GM08714 (cell line): ENCODE measurements around the gene LARP6.
"Not testable (repeated sequence)": the region's sequence is repeated elsewhere in the genome, so short reads cannot be mapped to it uniquely, and the experiment has no call there.

Source experiments
- H3K4me3 ChIP-seq: fragments of 200-500 bp; sonication (Bioruptor generic); 2 replicates; pipeline ENCODE4 v1.5.1; 2014; ENCODE audit warnings: mild to moderate bottlenecking, low read length, inconsistent platforms
- ZNF274 ChIP-seq: IDR thresholded peaks from 2 replicates; pipeline ENCODE4 v1.6.1; 2012; ENCODE audit warnings: mild to moderate bottlenecking, low read depth, low read length

LARP6 gene

DNA sequence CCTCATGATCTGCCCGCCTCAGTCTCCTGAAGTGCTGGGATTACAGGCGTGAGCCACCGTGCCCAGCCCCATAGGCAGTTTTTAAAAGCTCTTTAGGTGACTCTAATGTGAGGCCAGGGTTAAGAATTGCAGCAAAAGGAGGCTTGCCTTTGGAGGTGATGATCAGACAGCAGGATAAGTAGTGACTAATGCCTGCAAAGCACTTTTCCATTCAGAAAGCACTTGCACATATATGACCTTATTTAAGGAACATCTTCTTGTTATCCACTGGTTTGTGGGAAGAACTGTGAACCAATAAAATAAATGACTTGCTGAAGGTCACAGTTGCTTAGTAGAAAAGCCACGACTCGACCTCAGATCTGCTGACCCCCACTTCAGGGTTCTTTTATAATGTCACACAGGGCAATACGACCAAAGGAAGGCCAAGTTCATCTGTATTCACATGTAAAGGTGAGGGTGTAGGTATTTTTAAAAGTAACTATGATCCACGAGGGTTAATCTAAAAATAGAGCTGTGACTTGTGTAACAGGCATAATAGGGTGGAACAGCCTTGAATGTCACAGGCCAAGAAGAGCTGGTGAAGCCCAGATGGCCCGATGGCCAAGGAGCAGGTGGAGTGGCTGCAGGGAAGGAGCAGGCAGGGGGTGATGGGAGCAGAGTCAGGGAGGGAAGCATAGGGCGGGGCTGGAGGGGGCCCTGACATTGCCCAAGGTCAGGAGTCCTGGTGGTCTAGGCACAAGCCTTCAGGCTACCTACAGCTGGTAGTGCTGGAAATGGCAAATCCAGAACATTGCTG is 24.4 kb downstream of the LARP6 start:
- no peak for TF ChIP-seq ZNF274

DNA sequence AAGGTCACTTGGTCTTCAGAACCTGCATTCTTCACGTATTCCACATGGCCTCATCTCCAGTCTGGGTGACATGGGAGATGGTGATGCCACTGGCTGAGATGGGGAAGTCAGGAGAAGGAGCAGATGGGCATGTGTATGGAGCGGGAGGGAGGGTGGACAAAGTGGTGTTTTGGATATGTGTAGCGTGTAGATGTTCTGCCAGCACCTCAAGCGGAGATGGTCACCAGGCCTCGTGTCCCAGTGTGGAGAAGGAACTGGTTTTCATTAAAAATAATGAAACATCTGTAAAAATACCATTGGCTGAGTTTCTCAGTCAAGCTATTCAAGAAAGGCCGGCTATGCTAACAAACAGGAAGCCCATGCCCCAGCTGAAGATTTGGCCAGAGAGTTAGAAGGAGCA is 26.2 kb downstream of the LARP6 start:
- TF ChIP-seq ZNF274, result no peak
- H3K4me3 ChIP-seq, result no peak overlapping the region

More for the DNA sequence above, 24.4 kb downstream of the LARP6 start:
- no peak overlapping the region for H3K4me3 ChIP-seq

GRCh38 chr15:70826634-70827033 is 27.3 kb downstream of the LARP6 start:
- TF ChIP-seq ZNF274, result no peak

DNA sequence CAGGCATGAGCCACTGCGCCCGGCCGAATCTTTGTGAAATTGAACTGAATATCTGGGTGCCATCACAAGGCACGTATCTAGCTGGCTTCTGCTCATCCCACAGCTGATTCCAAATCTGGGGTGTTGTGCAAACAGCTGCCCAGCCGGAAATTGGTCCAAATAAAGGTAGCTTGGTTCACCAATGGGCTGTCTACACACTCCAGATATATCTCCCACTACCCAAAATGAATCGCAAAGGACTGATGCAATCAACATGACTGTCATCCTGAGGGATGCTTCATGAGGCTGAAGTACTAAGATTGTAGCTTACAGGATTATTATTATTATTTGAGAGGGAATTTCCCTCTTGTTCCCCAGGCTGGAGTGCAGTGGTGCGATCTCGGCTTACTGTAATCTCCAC is 28.1 kb downstream of the LARP6 start:
- no peak overlapping the region for H3K4me3 ChIP-seq
- no peak for TF ChIP-seq ZNF274

More at GRCh38 chr15:70826634-70827033, 27.3 kb downstream of the LARP6 start:
- H3K4me3 ChIP-seq, result no peak overlapping the region

- no peak for TF ChIP-seq ZNF274
- no peak overlapping the region for H3K4me3 ChIP-seq
Measured at GRCh38 chr15:70823196-70823595, 30.8 kb downstream of the LARP6 start.

DNA sequence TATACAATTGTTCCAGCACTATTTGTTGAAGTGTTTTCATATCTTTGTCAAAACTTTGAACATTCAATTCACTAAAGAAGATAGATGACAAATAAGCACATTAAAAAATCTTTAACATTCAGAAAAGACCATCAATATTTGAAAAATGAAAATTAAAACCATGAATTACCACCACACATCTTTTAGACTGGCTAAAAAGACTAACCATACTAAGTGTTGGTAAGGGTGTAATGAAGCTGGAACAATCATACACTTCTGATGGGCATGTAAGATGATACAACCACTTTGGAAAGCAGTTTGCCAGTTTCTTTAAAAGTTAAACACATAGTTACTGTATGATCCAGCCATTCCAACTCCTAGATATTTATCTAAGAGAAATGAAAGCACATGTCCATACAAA is 33.7 kb downstream of the LARP6 start:
- TF ChIP-seq ZNF274, result no peak
- no peak overlapping the region for H3K4me3 ChIP-seq

GRCh38 chr15:70818580-70818979 is 35.4 kb downstream of the LARP6 start:
- TF ChIP-seq ZNF274, result no peak
- H3K4me3 ChIP-seq, result no peak overlapping the region

- TF ChIP-seq ZNF274, result no peak
- no peak overlapping the region for H3K4me3 ChIP-seq
Measured at GRCh38 chr15:70817266-70817665, 36.7 kb downstream of the LARP6 start.

- no peak overlapping the region for H3K4me3 ChIP-seq
- no peak for TF ChIP-seq ZNF274
Measured at GRCh38 chr15:70815604-70816003, 38.4 kb downstream of the LARP6 start.

GRCh38 chr15:70815011-70815410 is 38.9 kb downstream of the LARP6 start:
- H3K4me3 ChIP-seq, result not testable (repeated sequence)

DNA sequence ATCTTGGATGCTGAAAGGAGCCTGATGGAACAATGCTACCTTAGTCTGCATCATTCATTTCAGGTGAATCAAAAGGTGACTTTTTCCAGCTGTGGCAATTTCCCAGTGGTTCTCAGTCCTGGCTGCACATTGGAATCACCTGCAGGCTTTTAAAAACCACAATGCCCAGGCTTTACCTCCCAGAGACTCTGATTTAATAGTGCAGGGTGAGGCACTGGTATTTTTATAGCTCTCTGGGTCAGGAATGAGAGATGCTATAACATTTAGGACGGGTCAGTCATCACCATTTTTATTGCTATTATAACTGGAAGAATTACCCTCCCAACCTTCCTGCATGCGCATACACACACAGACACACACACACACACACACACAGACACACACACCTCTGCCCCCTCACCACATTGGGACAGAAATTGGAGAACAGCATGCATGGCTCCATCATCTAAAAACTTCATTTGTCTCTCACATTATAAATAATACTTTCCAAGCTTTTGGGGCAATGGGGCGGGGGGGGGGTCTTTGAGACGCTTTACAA is 41.1 kb downstream of the LARP6 start:
- H3K4me3 ChIP-seq, result no peak overlapping the region
- no peak for TF ChIP-seq ZNF274

- no peak for TF ChIP-seq ZNF274
- H3K4me3 ChIP-seq, result no peak overlapping the region
Measured at GRCh38 chr15:70810916-70811578, 42.9 kb downstream of the LARP6 start.

DNA sequence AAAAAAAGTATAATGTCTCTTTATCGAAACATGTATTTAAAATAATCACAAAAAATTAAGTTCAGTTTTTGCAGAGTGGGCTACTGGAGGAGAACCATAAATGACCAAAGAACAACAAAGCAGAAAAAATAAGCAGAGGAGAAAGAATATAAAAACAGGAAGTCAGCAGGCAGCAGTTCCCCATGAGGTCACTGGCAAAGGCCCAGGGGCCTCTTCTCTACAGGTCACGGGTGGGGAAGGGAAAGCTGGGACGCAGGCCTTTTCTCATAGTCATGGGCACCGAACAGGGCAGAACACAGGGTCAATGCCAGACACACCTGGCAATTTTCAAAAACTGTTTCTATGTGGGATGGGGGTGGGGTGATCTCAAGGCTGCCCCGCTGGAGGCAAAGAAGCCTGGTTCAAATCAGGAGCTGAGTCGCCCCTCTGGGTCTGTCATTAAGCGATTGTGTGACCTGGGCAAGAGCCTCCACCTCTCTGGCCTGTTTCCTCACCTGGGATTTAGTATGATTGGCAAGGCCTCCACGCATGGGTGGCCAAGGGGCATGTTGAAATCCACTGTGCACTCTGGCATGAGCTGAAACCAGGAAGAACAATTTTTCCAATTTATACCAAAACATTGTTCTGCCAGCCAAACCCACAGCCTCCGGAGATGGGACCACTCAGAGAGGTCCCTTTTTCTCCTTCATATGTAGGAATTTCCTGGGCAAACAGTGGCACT is 46.8 kb downstream of the LARP6 start:
- no peak overlapping the region for H3K4me3 ChIP-seq
- no peak for TF ChIP-seq ZNF274

GRCh38 chr15:70804388-70804787 is 49.6 kb downstream of the LARP6 start:
- H3K4me3 ChIP-seq, result not testable (repeated sequence)

DNA sequence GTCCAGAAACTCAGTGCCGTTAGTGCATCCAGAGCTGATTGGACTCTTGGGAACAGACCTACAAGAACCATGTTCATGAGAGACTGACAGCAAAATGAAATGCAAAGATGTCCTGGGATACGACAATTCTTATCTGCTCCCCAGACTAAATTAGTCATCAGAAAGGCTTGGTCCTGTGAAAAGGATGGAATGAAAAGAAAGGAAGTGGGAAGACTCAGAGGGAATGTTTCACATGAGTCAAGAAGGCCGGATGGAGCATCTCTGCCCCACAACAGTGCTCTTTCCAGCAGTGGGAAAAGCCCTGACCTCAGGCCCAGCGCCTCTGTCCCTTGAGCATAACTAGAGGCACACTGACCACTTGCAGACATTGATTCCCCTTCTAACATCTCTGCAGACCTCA is 51.3 kb downstream of the LARP6 start:
- no peak overlapping the region for H3K4me3 ChIP-seq
- no peak for TF ChIP-seq ZNF274
